ENCODE data around the gene MRPL34.
A peak's percentile ranks its signal among the peaks of the same experiment; 100 is the strongest.

GRCh38 chr19:17289489-17289888, 16.2 kb upstream of the MRPL34 start:
- peak in 1 of 4 donors; percentile 16 for TF ChIP-seq CTCF (IDR thresholded peaks at IDR 0.05)
- no peak for TF ChIP-seq POLR2A (IDR thresholded peaks at IDR 0.05)

All from right lobe of liver (tissue), 4 donors.